Activated CD4-positive, alpha-beta T cell treated with anti-CD3 and anti-CD28 coated beads for 1 hour (primary cell): ENCODE results near the gene RNF40.

ENCODE experiments used
- DNase-seq: peaks from one replicate; pipeline ENCODE4 v3.0.0-alpha.2; 2020

The RNF40 gene

GRCh38 chr16:30821891-30822290 is 59.8 kb downstream of the RNF40 start:
- no peak for DNase-seq
